CD14-positive monocyte (primary cell): ENCODE measurements around the gene ZDHHC11. TPM values are rescaled to one million over a fixed set of nuclear protein-coding genes. Genes with fewer than 3 reads are reported as not detected.
"Not testable (repeated sequence)": the region's sequence is repeated elsewhere in the genome, so short reads cannot be mapped to it uniquely, and the experiment has no call there.

Experiments
- DNase-seq, 3 donors: peaks; one replicate each; pipeline ENCODE4 v3.0.0-alpha.2; 2011 to 2022
- H2AFZ ChIP-seq: 2 replicates; pipeline ENCODE4 v1.6.0; 2012; ENCODE audit warnings: mild to moderate bottlenecking, low read depth, low read length, inconsistent platforms; ENCODE audit not compliant: insufficient read depth, poor library complexity, severe bottlenecking
- H3K27ac ChIP-seq, 2 donors: 1 replicate in 1 of 2; 2 replicates in 1 of 2; pipeline ENCODE4 v1.5.1; 2012 to 2013; ENCODE audit warnings: low read length in 2 of 2, control low read depth in 1 of 2, inconsistent platforms in 1 of 2, low read depth in 1 of 2, mild to moderate bottlenecking in 1 of 2
- H3K27me3 ChIP-seq, 2 donors: one replicate each; pipeline versions ENCODE4 v1.6.0 to v1.6.1; 2011 to 2013; ENCODE audit warnings: low read length in 2 of 2; ENCODE audit not compliant: control insufficient read depth in 2 of 2, insufficient read depth in 2 of 2
- H3K36me3 ChIP-seq, 2 donors: replicated peaks in 1 of 2; 1 replicate in 1 of 2; 2 replicates in 1 of 2; pipeline versions ENCODE4 v1.5.1 to v1.6.1; 2012 to 2013; ENCODE audit warnings: low read length in 2 of 2, control low read depth in 1 of 2, inconsistent platforms in 1 of 2, mild to moderate bottlenecking in 1 of 2; ENCODE audit not compliant: insufficient read depth in 2 of 2, control insufficient read depth in 1 of 2
- H3K4me1 ChIP-seq, 2 donors: 1 replicate in 1 of 2; 2 replicates in 1 of 2; pipeline versions ENCODE4 v1.5.1 to v1.6.1; 2012 to 2013; ENCODE audit warnings: low read length in 2 of 2, control low read depth in 1 of 2, inconsistent platforms in 1 of 2, mild to moderate bottlenecking in 1 of 2, moderate library complexity in 1 of 2; ENCODE audit not compliant: insufficient read depth in 2 of 2, control insufficient read depth in 1 of 2
- H3K4me2 ChIP-seq: replicated peaks from 2 replicates; pipeline ENCODE3; 2012; ENCODE audit warnings: low read length, moderate library complexity, mild to moderate bottlenecking; ENCODE audit not compliant: poor library complexity, severe bottlenecking; ENCODE audit errors: extremely low read depth
- H3K4me3 ChIP-seq, 3 experiments: fragments of 200-600 bp in 1 of 3; sonication (generic) in 1 of 3; replicated peaks in 1 of 3; 1 replicate in 2 of 3; 2 replicates in 1 of 3; pipeline ENCODE4 v1.5.1; 2011 to 2013; ENCODE audit warnings: low read length in 3 of 3, mild to moderate bottlenecking in 3 of 3, control low read depth in 2 of 3, low read depth in 2 of 3, inconsistent platforms in 1 of 3, moderate library complexity in 1 of 3
- H3K79me2 ChIP-seq: 2 replicates; pipeline ENCODE4 v1.6.0; 2012; ENCODE audit warnings: mild to moderate bottlenecking, control low read depth, inconsistent platforms, low read length, moderate library complexity; ENCODE audit not compliant: insufficient read depth
- H3K9ac ChIP-seq: 2 replicates; pipeline ENCODE4 v1.6.0; 2017; ENCODE audit warnings: low read length, mild to moderate bottlenecking; ENCODE audit not compliant: insufficient read depth, poor library complexity, severe bottlenecking
- H3K9me3 ChIP-seq, 2 donors: replicated peaks in 1 of 2; 1 replicate in 1 of 2; 2 replicates in 1 of 2; pipeline versions ENCODE4 v1.5.1 to v1.6.1; 2012 to 2013; ENCODE audit warnings: low read length in 2 of 2, control low read depth in 1 of 2; ENCODE audit not compliant: control insufficient read depth in 1 of 2, insufficient read depth in 1 of 2
- H4K20me1 ChIP-seq: 2 replicates; pipeline ENCODE4 v1.6.0; 2012; ENCODE audit warnings: mild to moderate bottlenecking, low read length, control low read depth, moderate library complexity; ENCODE audit not compliant: insufficient read depth
- H3K27ac Mint-ChIP-seq, 7 donors: one replicate each; pipeline ENCODE4 v1.8.0; 2020; ENCODE audit warnings: mild to moderate bottlenecking in 7 of 7, mixed read lengths in 7 of 7, moderate library complexity in 6 of 7, inconsistent platforms in 2 of 7
- H3K27me3 Mint-ChIP-seq, 3 donors: one replicate each; pipeline ENCODE4 v1.8.0; 2021 to 2022; ENCODE audit warnings: low read depth in 3 of 3, mild to moderate bottlenecking in 3 of 3, mixed read lengths in 3 of 3, moderate library complexity in 3 of 3, inconsistent platforms in 1 of 3
- H3K36me3 Mint-ChIP-seq, 2 donors: one replicate each; pipeline ENCODE4 v1.8.0; 2020; ENCODE audit warnings: mixed read lengths in 2 of 2, inconsistent platforms in 1 of 2, mild to moderate bottlenecking in 1 of 2
- H3K4me1 Mint-ChIP-seq: one replicate; pipeline ENCODE4 v1.8.0; 2020; ENCODE audit warnings: mild to moderate bottlenecking, mixed read lengths
- H3K4me3 Mint-ChIP-seq, 2 donors: one replicate each; pipeline ENCODE4 v1.8.0; 2020; ENCODE audit warnings: mild to moderate bottlenecking in 2 of 2, mixed read lengths in 2 of 2, moderate library complexity in 1 of 2
- H3K9me3 Mint-ChIP-seq, 7 donors: one replicate each; pipeline ENCODE4 v1.8.0; 2020 to 2022; ENCODE audit warnings: mixed read lengths in 7 of 7, mild to moderate bottlenecking in 6 of 7, moderate library complexity in 6 of 7, inconsistent platforms in 2 of 7
- WGBS: methylation state at CpG from one replicate; pipeline ENCODE4 v1.1.5; 2013; ENCODE audit warnings: missing lambda C conversion rate; ENCODE audit not compliant: insufficient coverage; 5-methylcytosine and 5-hydroxymethylcytosine counted together
- intact Hi-C, 2 donors: fragments of 100-400 bp; cut with micrococcal nuclease; formaldehyde crosslinking; loops; one replicate each; pipeline versions ENCODE4 v1.15.0 to v1.15.1; 2023
- polyA plus RNA-seq, 3 donors: library from polyadenylated mRNA; depleted of rRNA in 1 of 3; unstranded in 2 of 3; stranded (reverse) in 1 of 3; fragments of 300-500 nt in 2 of 3; fragments of >200 nt in 1 of 3; fragmentation: Illumina TruSeq in 2 of 3; gene quantifications; 1 replicate in 2 of 3; 2 replicates in 1 of 3; pipeline ENCODE4 v1.2.3, GENCODE V29; 2012 to 2021
- TF ChIP-seq, protein P1 (sequence below): fragments of 200-600 bp; IDR thresholded peaks from one replicate; pipeline ENCODE4 v1.8.0; 2022; ENCODE audit warnings: antibody characterized with exemption, mild to moderate bottlenecking

The ZDHHC11 gene
- polyA plus RNA-seq, 3 donors, result 1.8 TPM; not detected in 2

DNA sequence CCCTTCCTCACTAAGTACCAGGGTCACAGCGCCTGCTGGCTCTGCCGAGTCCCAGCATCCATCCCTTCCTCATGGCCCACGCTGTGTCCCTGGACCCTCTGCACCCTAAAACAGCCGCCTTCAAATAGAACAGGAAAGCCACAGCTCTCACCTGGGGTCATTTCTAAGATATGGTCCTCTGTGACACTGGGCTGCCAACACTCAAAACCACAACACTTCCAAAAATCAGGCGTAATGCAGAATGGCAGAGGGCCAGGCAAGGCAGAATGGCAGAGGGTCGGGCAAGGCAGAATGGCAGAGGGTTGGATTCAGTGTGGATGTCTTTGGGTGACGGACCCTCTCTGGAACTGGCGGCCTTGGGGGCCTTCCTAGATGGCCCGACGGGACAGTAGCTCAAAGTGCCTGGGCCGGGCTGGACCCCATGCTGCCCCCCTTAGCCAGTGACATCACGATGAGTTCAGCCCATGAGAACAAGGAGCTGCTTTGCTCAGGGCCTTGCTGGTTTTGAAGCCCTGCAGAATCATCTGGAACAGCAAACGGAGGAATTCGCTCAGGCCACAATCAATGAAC lies 101.6 kb downstream of the ZDHHC11 start:
- H2AFZ ChIP-seq, result no peak overlapping the region
- H3K27ac ChIP-seq, result no peak overlapping the region
- no peak overlapping the region for H3K4me2 ChIP-seq
- TF ChIP-seq, protein P1, sequence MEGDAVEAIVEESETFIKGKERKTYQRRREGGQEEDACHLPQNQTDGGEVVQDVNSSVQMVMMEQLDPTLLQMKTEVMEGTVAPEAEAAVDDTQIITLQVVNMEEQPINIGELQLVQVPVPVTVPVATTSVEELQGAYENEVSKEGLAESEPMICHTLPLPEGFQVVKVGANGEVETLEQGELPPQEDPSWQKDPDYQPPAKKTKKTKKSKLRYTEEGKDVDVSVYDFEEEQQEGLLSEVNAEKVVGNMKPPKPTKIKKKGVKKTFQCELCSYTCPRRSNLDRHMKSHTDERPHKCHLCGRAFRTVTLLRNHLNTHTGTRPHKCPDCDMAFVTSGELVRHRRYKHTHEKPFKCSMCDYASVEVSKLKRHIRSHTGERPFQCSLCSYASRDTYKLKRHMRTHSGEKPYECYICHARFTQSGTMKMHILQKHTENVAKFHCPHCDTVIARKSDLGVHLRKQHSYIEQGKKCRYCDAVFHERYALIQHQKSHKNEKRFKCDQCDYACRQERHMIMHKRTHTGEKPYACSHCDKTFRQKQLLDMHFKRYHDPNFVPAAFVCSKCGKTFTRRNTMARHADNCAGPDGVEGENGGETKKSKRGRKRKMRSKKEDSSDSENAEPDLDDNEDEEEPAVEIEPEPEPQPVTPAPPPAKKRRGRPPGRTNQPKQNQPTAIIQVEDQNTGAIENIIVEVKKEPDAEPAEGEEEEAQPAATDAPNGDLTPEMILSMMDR, result no peak
- H3K79me2 ChIP-seq, result no peaks in the 10 kb centered on the region
- Mint-ChIP-seq H3K9me3 (no peaks in the 10 kb centered on the region), H3K36me3 (no peaks in the 10 kb centered on the region), H3K4me3 (no peak overlapping the region), H3K4me1 (no peaks in the 10 kb centered on the region), H3K27ac (no peak overlapping the region), H3K27me3 (peaks cover 0 to 7% (median 4%) of the 10 kb centered on the region in 3 donors)
- no peak for DNase-seq
- H3K4me1 ChIP-seq, result no peaks in the 10 kb centered on the region
- intact Hi-C loops, result no loop called here
- no peaks in the 10 kb centered on the region for H4K20me1 ChIP-seq
- no peak overlapping the region for H3K4me3 ChIP-seq
- H3K9me3 ChIP-seq, result no peaks in the 10 kb centered on the region
- no peak overlapping the region for H3K9ac ChIP-seq
- no peaks in the 10 kb centered on the region for H3K36me3 ChIP-seq
- WGBS, result no CpG with 5 or more reads among the region's 14 CpGs
- H3K27me3 ChIP-seq, result no peaks in the 10 kb centered on the region

DNA sequence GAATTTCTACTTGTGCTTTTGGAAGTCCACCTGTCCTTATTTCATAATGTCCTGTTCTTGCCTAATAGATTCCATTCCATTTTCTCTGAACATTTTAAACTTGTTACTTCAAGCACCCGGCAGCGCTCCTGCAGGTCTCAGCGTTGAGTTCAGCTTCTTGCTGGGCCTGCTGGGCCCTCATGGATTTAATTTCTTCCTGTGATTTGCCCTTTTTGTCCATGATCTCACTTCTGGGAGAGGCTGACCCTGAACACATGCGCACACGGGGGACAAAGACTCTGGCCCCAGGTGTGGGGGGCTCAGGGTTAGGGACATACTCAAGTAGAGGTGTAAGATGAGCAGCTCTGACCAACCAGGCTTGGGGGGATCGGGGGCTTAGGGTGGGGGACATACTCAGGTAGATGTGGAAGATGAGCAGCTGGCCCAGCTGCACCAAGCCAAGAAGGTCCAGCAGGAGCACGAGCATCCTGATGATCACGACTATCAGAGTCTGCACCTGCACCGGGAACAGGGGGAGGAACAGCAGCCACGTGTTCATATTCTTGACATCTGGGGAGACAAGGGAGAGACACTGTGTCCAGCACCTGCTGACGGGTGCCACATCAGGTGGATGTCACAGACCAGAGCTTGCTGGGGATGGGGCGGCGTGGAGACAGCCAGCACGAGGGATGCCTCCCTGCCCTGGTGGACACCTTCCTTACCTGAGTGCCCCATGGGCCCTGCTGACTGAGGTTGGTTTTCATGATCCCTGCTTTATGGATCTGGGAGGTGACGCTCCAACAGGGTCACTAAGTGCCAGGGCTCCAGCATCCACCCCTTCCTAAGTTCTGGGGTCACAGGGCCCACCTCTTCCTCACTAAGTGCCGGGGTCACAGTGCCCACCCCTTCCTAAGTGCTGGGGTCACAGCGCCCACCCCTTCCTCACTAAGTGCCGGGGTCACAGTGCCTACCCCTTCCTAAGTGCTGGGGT lies 102.5 kb downstream of the ZDHHC11 start:
- H3K9ac ChIP-seq, H3K27ac ChIP-seq, DNase-seq, H3K79me2 ChIP-seq, H3K36me3 ChIP-seq, H3K27ac Mint-ChIP-seq, H3K27me3 Mint-ChIP-seq, H3K4me1 ChIP-seq, H3K9me3 ChIP-seq, H3K4me1 Mint-ChIP-seq, intact Hi-C loops, H3K4me2 ChIP-seq, H3K9me3 Mint-ChIP-seq, H3K36me3 Mint-ChIP-seq, H3K4me3 Mint-ChIP-seq, H3K4me3 ChIP-seq, H2AFZ ChIP-seq, H4K20me1 ChIP-seq, H3K27me3 ChIP-seq: not testable (repeated sequence)
- no CpG with 5 or more reads among the region's 18 CpGs for WGBS

DNA sequence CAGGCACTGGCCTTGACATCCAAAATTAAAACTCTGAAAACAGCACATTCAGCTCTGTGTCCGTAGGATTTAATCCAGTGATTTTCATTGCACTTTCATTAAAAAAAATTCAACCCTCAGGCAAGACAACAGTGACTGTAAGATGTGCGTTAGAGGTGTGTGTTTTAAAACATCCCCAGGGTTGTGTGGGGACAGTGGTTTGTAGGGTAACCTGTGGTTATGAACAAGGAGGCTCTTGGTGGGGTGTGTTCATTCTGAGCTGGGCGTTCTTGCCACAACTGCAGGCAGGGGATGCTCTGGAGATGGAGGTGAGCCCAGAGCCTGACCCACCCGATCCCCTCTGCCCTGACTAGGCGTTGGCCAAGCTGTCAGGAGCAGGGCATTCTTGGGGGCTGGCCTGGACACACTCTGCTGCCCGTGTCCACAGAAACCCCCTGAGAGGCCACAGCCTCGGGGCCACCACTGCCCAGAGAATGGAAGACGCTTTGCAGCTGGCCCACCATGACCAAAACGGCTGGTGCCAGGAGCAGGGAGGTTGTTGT lies 103.4 kb downstream of the ZDHHC11 start:
- H3K9me3 Mint-ChIP-seq, H3K79me2 ChIP-seq, H3K9me3 ChIP-seq, H3K27me3 Mint-ChIP-seq, intact Hi-C loops, H3K4me3 Mint-ChIP-seq, H3K4me3 ChIP-seq, H3K9ac ChIP-seq, H3K27me3 ChIP-seq, H3K27ac ChIP-seq, H4K20me1 ChIP-seq, H3K4me1 ChIP-seq, H3K4me1 Mint-ChIP-seq, H3K27ac Mint-ChIP-seq, H3K36me3 Mint-ChIP-seq, H2AFZ ChIP-seq, H3K36me3 ChIP-seq, DNase-seq, H3K4me2 ChIP-seq: not testable (repeated sequence)
- WGBS, result no CpG with 5 or more reads among the region's 9 CpGs
